ENCODE measurements around the gene PRR15L.

- TF ChIP-seq CTCF (conservative IDR thresholded peaks at IDR 0.05; ENCODE audit: low read depth in 2 of 2), result no peak
- TF ChIP-seq EZH2phosphoT487 (IDR thresholded peaks at IDR 0.05; ENCODE audit: unreplicated experiment), result no peak
- no peak for TF ChIP-seq REST (IDR thresholded peaks at IDR 0.05; ENCODE audit: unreplicated experiment)
- TF ChIP-seq POLR2AphosphoS5 (IDR thresholded peaks at IDR 0.05; ENCODE audit: low read depth), result no peak
- no peak for TF ChIP-seq ZNF114 (CRISPR knock-in tag; IDR thresholded peaks at IDR 0.05)
- TF ChIP-seq STAT1 (IDR thresholded peaks at IDR 0.05; ENCODE audit: unreplicated experiment), result no peak
- TF ChIP-seq ZNF462 (CRISPR knock-in tag; IDR thresholded peaks at IDR 0.05), result no peak
Observed at GRCh38 chr17:48001197-48001596, 43.5 kb upstream of the PRR15L start.
